Skeletal muscle tissue (tissue), 4 donors: Measurements from ENCODE around the gene APBB2. TPM values are rescaled to one million over a fixed set of nuclear protein-coding genes. Genes with fewer than 3 reads are reported as not detected.

Experiments
- H3K27ac ChIP-seq: one replicate; pipeline ENCODE4 v1.7.0; 2013; ENCODE audit warnings: mild to moderate bottlenecking, low read depth, low read length, inconsistent platforms
- H3K27me3 ChIP-seq, 3 donors: one replicate each; pipeline ENCODE4 v1.7.0; 2013; ENCODE audit warnings: low read length in 3 of 3; ENCODE audit not compliant: control insufficient read depth in 3 of 3, insufficient read depth in 3 of 3
- H3K36me3 ChIP-seq, 3 donors: one replicate each; pipeline ENCODE4 v1.7.0; 2013; ENCODE audit warnings: low read length in 3 of 3; ENCODE audit not compliant: control insufficient read depth in 3 of 3, insufficient read depth in 3 of 3
- H3K4me1 ChIP-seq, 3 donors: one replicate each; pipeline ENCODE4 v1.7.0; 2013; ENCODE audit warnings: low read length in 3 of 3, mild to moderate bottlenecking in 3 of 3; ENCODE audit not compliant: control insufficient read depth in 3 of 3, insufficient read depth in 3 of 3
- H3K4me3 ChIP-seq, 3 donors: one replicate each; pipeline ENCODE4 v1.7.0; 2013; ENCODE audit warnings: low read length in 3 of 3
- H3K9ac ChIP-seq, 3 donors: one replicate each; pipeline ENCODE4 v1.7.0; 2013; ENCODE audit warnings: low read length in 3 of 3, mild to moderate bottlenecking in 3 of 3, moderate library complexity in 2 of 3, low read depth in 1 of 3
- H3K9me3 ChIP-seq, 3 donors: one replicate each; pipeline ENCODE4 v1.7.0; 2013; ENCODE audit warnings: low read length in 3 of 3; ENCODE audit not compliant: control insufficient read depth in 3 of 3
- total RNA-seq: library from RNA; depleted of rRNA; stranded (reverse); fragments of >200 nt; gene quantifications from one replicate; pipeline ENCODE4 v1.2.3, GENCODE V29; 2014
- donor health status: Osteomylitis.

APBB2 gene
- total RNA-seq, 1 donor from 2014 or later, result 41.2 TPM

- Histone ChIP-seq H3K27ac (peak overlapping the region; percentile 54), H3K4me3 (no peak overlapping the region), H3K36me3 (peaks cover 0 to 1% (median 0%) of the 10 kb centered on the region in 3 donors), H3K4me1 (peaks cover 29 to 40% (median 30%) of the 10 kb centered on the region in 3 donors), H3K27me3 (no peaks in the 10 kb centered on the region), H3K9me3 (no peaks in the 10 kb centered on the region), H3K9ac (no peak overlapping the region)
Observed at GRCh38 chr4:41146196-41146595, 68.1 kb downstream of the APBB2 start.

DNA sequence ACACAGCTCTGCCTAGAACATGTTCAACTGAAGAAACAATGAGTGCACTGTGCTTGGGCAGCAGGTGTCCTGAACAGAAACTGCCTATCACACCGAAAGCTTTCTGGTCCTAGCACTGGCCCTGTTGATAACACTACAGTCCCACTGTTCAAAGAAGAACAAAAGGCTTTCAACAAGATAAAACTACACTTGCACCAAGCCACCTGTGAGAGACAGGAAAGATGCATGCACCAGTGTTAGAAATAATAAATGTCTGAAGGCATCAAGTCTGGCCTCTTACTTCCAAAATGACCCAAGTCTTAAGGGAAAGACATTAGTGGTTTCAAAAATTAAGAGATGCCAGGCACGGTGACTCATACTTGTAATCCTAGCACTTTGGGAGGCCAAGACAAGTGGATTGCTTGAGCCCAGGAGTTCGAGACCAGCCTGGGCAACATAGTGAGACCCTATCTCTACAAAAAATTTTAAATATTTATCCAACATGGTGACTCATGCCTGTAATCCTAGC is 68.7 kb downstream of the APBB2 start:
- Histone ChIP-seq H3K36me3 (peaks cover 0 to 1% (median 0%) of the 10 kb centered on the region in 3 donors), H3K4me1 (peaks cover 29 to 45% (median 34%) of the 10 kb centered on the region in 3 donors), H3K27ac (peak overlapping the region; percentile 5), H3K27me3 (no peaks in the 10 kb centered on the region), H3K9ac (no peak overlapping the region), H3K9me3 (no peaks in the 10 kb centered on the region), H3K4me3 (no peak overlapping the region)

DNA sequence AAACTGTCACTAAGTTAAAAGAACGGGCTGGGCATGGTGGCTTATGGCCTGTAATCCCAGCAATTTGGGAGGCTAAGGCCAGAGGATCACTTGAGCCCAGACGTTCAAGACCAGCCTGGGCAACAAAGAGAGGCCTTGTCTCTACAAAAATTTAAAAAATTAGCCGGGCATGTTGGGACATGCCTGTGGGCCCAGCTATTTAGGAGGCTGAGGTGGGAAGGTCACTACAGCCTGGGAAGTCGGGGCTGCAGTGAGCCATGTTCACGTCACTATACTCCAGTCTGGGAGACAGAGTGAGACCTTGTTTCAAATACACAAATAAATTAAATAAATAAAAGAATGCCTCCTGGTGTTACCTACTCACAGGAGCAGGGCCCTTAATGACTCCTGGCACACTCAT is 69.5 kb downstream of the APBB2 start:
- no peak overlapping the region for H3K4me3 ChIP-seq
- peaks cover 29 to 45% (median 34%) of the 10 kb centered on the region in 3 donors for H3K4me1 ChIP-seq
- no peaks in the 10 kb centered on the region for H3K27me3 ChIP-seq
- H3K9ac ChIP-seq, result no peak overlapping the region
- peaks cover 0 to 1% (median 0%) of the 10 kb centered on the region in 3 donors for H3K36me3 ChIP-seq
- H3K27ac ChIP-seq, result no peak overlapping the region
- no peaks in the 10 kb centered on the region for H3K9me3 ChIP-seq

DNA sequence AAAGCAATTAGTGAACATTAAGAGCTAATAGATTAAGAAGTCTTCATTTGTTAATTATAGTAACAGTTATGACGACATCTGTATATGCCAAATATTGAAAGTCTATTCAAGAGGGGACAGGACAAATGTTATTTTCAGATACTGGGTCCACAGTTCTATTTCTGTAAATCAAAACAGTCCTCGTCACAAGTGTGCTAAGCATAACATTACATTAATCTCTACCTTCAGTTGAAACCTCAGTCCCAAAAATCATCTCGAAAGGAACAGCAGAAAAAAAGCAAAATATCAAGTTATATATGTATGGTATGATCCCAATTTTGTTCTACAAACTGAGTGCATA is 70.3 kb downstream of the APBB2 start:
- Histone ChIP-seq H3K36me3 (peaks cover 0 to 1% (median 0%) of the 10 kb centered on the region in 3 donors), H3K9ac (no peak overlapping the region), H3K4me1 (peaks cover 29 to 45% (median 34%) of the 10 kb centered on the region in 3 donors), H3K9me3 (no peaks in the 10 kb centered on the region), H3K27ac (peak overlapping the region; percentile 77), H3K27me3 (no peaks in the 10 kb centered on the region), H3K4me3 (no peak overlapping the region)

DNA sequence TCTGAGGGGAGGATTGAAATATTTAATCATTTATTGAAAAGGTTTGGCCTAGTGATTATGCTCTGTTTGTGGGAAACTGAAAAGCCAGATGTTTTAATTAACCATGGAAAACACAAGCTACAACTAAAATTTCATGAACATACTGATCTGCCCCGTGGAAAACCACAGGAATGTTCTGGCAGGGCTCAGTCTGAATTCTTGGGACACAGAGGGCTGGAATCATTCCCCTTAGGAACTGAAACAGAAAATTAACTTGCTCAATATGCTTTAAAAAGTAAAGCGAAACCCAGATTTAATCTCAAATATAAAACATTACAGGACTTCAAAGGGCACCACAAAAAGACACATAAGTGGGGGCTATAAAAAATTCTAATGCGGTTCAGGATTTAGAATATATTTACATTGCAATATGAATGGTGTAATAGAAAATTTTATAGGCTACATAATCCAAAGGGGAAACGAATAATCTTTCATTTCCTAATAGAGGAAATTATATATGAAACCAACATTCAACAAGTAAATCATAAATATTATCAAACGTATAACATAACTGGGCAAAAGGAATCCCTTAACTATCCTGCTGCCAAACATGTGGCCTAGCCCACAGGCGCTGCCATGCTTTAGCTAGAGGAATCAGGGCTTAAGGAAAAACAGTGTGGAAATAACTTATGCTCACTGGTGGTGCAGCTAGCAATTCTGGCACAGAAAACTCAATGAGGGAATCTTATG is 70.9 kb downstream of the APBB2 start:
- H3K9me3 ChIP-seq, result no peaks in the 10 kb centered on the region
- H3K4me3 ChIP-seq, result peak overlapping the region in 1 of 3 donors; percentile 14
- H3K27me3 ChIP-seq, result no peaks in the 10 kb centered on the region
- H3K36me3 ChIP-seq, result peaks cover 0 to 1% (median 0%) of the 10 kb centered on the region in 3 donors
- peak overlapping the region; percentile 77 for H3K27ac ChIP-seq
- peaks cover 28 to 45% (median 34%) of the 10 kb centered on the region in 3 donors for H3K4me1 ChIP-seq
- peak overlapping the region in 1 of 3 donors; percentile 40 for H3K9ac ChIP-seq

DNA sequence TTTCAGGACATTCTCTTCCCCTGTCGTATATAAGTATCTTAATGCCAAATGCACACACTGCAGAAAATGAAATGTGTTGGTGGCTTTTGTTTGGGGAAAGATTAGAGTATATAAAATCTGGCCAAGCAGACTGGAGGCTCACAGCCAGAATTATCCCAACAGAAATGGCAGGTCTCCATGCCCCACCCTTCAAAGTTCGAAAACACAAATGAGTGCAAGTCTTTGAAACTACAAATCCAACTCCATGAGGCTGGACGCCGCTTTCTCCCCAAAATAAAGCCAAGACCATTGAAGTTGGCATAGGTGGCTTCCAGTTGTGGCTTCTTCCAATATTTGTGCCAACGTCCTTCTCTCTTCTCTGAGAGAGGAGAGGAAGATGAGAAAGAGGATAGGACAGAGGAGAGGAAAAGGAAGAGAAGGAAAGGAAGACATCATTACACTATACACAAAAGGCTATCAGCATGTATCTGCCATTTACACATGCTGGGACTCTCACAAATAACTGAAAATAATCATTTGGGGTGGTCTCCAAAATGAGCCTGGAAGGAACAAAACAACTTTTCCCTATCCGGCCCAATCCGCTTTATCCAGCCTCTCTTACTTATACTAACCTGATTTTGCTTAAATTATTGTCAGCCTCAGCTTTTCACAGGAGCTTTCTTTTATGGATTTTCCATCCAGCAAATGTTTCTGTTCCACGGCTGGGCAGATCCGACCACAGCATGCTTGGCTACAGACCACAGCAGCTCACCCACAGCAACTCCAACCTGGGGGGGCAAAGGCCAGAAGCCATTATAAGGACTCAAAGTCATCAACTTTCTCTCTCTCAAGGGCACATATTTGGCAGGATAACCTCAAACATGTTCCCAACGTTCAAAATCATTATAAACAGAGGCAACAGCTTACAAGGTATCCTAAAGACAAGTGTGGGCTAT is 71.7 kb downstream of the APBB2 start:
- Histone ChIP-seq H3K4me3 (peak overlapping the region in 2 of 3 donors; percentile 14 to 45), H3K4me1 (peaks cover 26 to 45% (median 34%) of the 10 kb centered on the region in 3 donors)

DNA sequence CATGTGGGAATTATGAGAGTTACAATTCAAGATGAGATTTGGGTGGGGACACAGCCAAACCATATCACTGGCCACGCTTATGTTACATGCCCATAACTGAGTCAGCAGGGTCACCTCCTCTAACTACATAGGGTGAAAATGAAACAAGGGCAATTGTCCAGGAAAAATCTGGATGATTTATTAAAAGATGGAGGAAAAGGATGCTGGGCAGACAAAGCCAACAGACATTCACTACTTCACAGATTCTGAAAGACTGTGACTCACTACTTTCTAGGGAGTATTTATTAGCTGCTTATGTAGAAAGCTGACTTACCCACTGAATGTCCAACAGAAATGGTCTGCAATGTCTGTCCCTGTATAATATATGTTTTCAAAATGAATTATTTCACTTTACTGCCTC is 72.4 kb downstream of the APBB2 start:
- peaks cover 0 to 1% (median 0%) of the 10 kb centered on the region in 3 donors for H3K36me3 ChIP-seq
- no peaks in the 10 kb centered on the region for H3K9me3 ChIP-seq
- H3K27me3 ChIP-seq, result no peaks in the 10 kb centered on the region
- H3K4me3 ChIP-seq, result no peak overlapping the region
- H3K27ac ChIP-seq, result peak overlapping the region; percentile 77
- H3K4me1 ChIP-seq, result peaks cover 26 to 43% (median 34%) of the 10 kb centered on the region in 3 donors
- no peak overlapping the region for H3K9ac ChIP-seq

More for the DNA sequence above, 71.7 kb downstream of the APBB2 start:
- Histone ChIP-seq H3K9ac (peak overlapping the region in 1 of 3 donors; percentile 40), H3K27ac (peak overlapping the region; percentile 77), H3K27me3 (no peaks in the 10 kb centered on the region), H3K36me3 (peaks cover 0 to 1% (median 0%) of the 10 kb centered on the region in 3 donors), H3K9me3 (no peaks in the 10 kb centered on the region)

DNA sequence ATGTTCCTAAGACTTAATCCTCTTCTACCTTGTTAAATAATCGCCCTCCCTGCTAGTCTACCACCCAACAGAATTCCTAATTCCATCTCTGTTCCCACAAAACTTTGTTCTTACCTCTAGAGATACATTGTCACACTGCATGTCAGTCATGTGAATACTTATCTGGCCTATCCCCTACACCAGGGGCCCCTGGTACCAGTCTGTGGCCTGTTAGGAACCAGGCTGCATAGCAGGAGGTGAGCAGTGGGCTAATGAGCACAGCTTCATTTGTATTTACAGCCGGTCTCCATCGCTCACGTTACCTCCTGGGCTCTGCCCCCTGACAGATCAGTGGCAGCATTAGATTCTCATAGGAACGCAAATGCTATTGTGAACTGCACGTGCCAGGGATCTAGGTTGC is 73.9 kb downstream of the APBB2 start:
- H3K9ac ChIP-seq, result no peak overlapping the region
- H3K27me3 ChIP-seq, result no peaks in the 10 kb centered on the region
- H3K4me3 ChIP-seq, result no peak overlapping the region
- H3K4me1 ChIP-seq, result peaks cover 28 to 44% (median 34%) of the 10 kb centered on the region in 3 donors
- H3K9me3 ChIP-seq, result no peaks in the 10 kb centered on the region
- no peaks in the 10 kb centered on the region for H3K36me3 ChIP-seq
- no peak overlapping the region for H3K27ac ChIP-seq

DNA sequence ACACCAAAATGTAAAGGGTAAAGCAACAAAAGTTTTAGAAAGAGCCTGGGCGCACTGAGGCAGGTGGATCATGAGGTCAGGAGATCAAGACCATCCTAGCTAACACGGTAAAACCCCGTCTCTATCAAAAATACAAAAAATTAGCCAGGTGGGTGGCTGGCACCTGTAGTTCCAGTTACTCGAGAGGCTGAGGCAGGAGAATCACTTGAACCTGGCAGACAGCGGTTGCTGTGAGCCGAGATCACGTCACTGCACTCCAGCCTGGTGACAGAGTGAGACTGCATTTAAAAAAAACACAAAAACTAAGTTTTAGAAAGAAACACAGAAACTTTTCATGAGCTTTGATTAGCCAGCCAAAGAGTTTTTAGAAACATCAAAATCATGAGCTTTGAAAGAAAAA is 76.5 kb downstream of the APBB2 start:
- Histone ChIP-seq H3K4me3 (no peak overlapping the region), H3K27ac (no peak overlapping the region), H3K27me3 (no peaks in the 10 kb centered on the region), H3K4me1 (peaks cover 22 to 41% (median 33%) of the 10 kb centered on the region in 3 donors), H3K9ac (no peak overlapping the region), H3K36me3 (no peaks in the 10 kb centered on the region), H3K9me3 (no peaks in the 10 kb centered on the region)
